ENCODE data around the gene NIN. TPM values are rescaled to one million over a fixed set of nuclear protein-coding genes. Genes with fewer than 3 reads are reported as not detected.

The NIN gene
- total RNA-seq, 1 donor from 2014 or later = 28.9 TPM

GRCh38 chr14:50837271-50837670, 6.3 kb upstream of the NIN start:
- DNase-seq (ENCODE audit: low read depth) = no peak
- H3K36me3 ChIP-seq (ENCODE audit: control insufficient read depth, insufficient read depth, low read length) = no peaks in the 10 kb centered on the region
- no peak overlapping the region for H3K4me3 ChIP-seq (ENCODE audit: low read depth, low read length)
- no peak for TF ChIP-seq CTCF (IDR thresholded peaks at IDR 0.05; ENCODE audit: insufficient read depth, low read length, poor library complexity, severe bottlenecking)
- H3K27me3 ChIP-seq (ENCODE audit: control insufficient read depth, insufficient read depth, low read length) = no peaks in the 10 kb centered on the region

GRCh38 chr14:50836515-50836914, 5.6 kb upstream of the NIN start:
- no peak for DNase-seq (ENCODE audit: low read depth)
- TF ChIP-seq CTCF (IDR thresholded peaks at IDR 0.05; ENCODE audit: insufficient read depth, low read length, poor library complexity, severe bottlenecking) = no peak
- Histone ChIP-seq H3K4me3 (ENCODE audit: low read depth, low read length) (no peak overlapping the region), H3K36me3 (ENCODE audit: control insufficient read depth, insufficient read depth, low read length) (no peaks in the 10 kb centered on the region), H3K27me3 (ENCODE audit: control insufficient read depth, insufficient read depth, low read length) (no peaks in the 10 kb centered on the region)

GRCh38 chr14:50835280-50835679, 4.3 kb upstream of the NIN start:
- Histone ChIP-seq H3K27me3 (ENCODE audit: control insufficient read depth, insufficient read depth, low read length) (no peaks in the 10 kb centered on the region), H3K36me3 (ENCODE audit: control insufficient read depth, insufficient read depth, low read length) (no peaks in the 10 kb centered on the region), H3K4me3 (ENCODE audit: low read depth, low read length) (no peak overlapping the region)
- TF ChIP-seq CTCF (IDR thresholded peaks at IDR 0.05; ENCODE audit: insufficient read depth, low read length, poor library complexity, severe bottlenecking) = no peak
- DNase-seq (ENCODE audit: low read depth) = peak; percentile 37

- DNase-seq (ENCODE audit: low read depth) = no peak
- Histone ChIP-seq H3K27me3 (ENCODE audit: control insufficient read depth, insufficient read depth, low read length) (no peaks in the 10 kb centered on the region), H3K36me3 (ENCODE audit: control insufficient read depth, insufficient read depth, low read length) (no peaks in the 10 kb centered on the region), H3K4me3 (ENCODE audit: low read depth, low read length) (no peak overlapping the region)
- no peak for TF ChIP-seq CTCF (IDR thresholded peaks at IDR 0.05; ENCODE audit: insufficient read depth, low read length, poor library complexity, severe bottlenecking)
Measured at GRCh38 chr14:50834802-50835276, 3.9 kb upstream of the NIN start.

GRCh38 chr14:50832935-50833630, 2.1 kb upstream of the NIN start:
- DNase-seq (ENCODE audit: low read depth) = no peak
- Histone ChIP-seq H3K36me3 (ENCODE audit: control insufficient read depth, insufficient read depth, low read length) (no peaks in the 10 kb centered on the region), H3K4me3 (ENCODE audit: low read depth, low read length) (no peak overlapping the region), H3K27me3 (ENCODE audit: control insufficient read depth, insufficient read depth, low read length) (no peaks in the 10 kb centered on the region)
- TF ChIP-seq CTCF (IDR thresholded peaks at IDR 0.05; ENCODE audit: insufficient read depth, low read length, poor library complexity, severe bottlenecking) = no peak

- Histone ChIP-seq H3K27me3 (ENCODE audit: control insufficient read depth, insufficient read depth, low read length) (no peaks in the 10 kb centered on the region), H3K36me3 (ENCODE audit: control insufficient read depth, insufficient read depth, low read length) (no peaks in the 10 kb centered on the region), H3K4me3 (ENCODE audit: low read depth, low read length) (peak overlapping the region; percentile 68)
- no peak for DNase-seq (ENCODE audit: low read depth)
- TF ChIP-seq CTCF (IDR thresholded peaks at IDR 0.05; ENCODE audit: insufficient read depth, low read length, poor library complexity, severe bottlenecking) = no peak
Measured at GRCh38 chr14:50831726-50832168, 785 bp upstream of the NIN start.
